GM12891 (cell line): Measurements from ENCODE around the gene EDA.

Source experiments
- PAX5 ChIP-seq: IDR thresholded peaks from 2 replicates; pipeline ENCODE4 v1.6.1; 2011; ENCODE audit warnings: low read length, moderate library complexity, mild to moderate bottlenecking; ENCODE audit not compliant: insufficient read depth, severe bottlenecking
- POLR2A ChIP-seq: IDR thresholded peaks from 2 replicates; pipeline ENCODE4 v1.6.1; 2011; ENCODE audit warnings: low read depth, low read length, control low read depth
- POLR2AphosphoS5 ChIP-seq: IDR thresholded peaks from 2 replicates; pipeline ENCODE4 v1.6.1; 2011; ENCODE audit warnings: low read depth, low read length, control low read depth
- POU2F2 ChIP-seq: IDR thresholded peaks from 2 replicates; pipeline ENCODE4 v1.6.1; 2011; ENCODE audit warnings: low read depth, mild to moderate bottlenecking, control low read depth, low read length, moderate library complexity
- TAF1 ChIP-seq: IDR thresholded peaks from 2 replicates; pipeline ENCODE4 v1.6.1; 2011; ENCODE audit warnings: low read depth, low read length, control low read depth

GRCh38 chrX:69614886-69615285, 1.0 kb upstream of the EDA start:
- TF ChIP-seq POLR2AphosphoS5 (no peak), POLR2A (no peak), TAF1 (no peak), PAX5 (no peak), POU2F2 (no peak)
